B cell (primary cell): ENCODE data around the gene CENPB.

Source experiments
- EZH2 ChIP-seq: IDR thresholded peaks from 2 replicates; pipeline ENCODE4 v1.6.1; 2012; ENCODE audit warnings: borderline replicate concordance, low read depth, mild to moderate bottlenecking, moderate library complexity, low read length; ENCODE audit not compliant: insufficient read depth, poor library complexity, severe bottlenecking
- TF ChIP-seq, protein P1 (sequence below): fragments of 200-600 bp; IDR thresholded peaks from one replicate; pipeline ENCODE4 v1.8.0; 2022; ENCODE audit warnings: antibody characterized with exemption, mild to moderate bottlenecking

GRCh38 chr20:3800878-3801260, 14.3 kb upstream of the CENPB start:
- TF ChIP-seq, protein P1, sequence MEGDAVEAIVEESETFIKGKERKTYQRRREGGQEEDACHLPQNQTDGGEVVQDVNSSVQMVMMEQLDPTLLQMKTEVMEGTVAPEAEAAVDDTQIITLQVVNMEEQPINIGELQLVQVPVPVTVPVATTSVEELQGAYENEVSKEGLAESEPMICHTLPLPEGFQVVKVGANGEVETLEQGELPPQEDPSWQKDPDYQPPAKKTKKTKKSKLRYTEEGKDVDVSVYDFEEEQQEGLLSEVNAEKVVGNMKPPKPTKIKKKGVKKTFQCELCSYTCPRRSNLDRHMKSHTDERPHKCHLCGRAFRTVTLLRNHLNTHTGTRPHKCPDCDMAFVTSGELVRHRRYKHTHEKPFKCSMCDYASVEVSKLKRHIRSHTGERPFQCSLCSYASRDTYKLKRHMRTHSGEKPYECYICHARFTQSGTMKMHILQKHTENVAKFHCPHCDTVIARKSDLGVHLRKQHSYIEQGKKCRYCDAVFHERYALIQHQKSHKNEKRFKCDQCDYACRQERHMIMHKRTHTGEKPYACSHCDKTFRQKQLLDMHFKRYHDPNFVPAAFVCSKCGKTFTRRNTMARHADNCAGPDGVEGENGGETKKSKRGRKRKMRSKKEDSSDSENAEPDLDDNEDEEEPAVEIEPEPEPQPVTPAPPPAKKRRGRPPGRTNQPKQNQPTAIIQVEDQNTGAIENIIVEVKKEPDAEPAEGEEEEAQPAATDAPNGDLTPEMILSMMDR: no peak
- no peak for TF ChIP-seq EZH2
